HCT116 (cell line): Measurements from ENCODE around the gene DIS3L2.

Source experiments
- CEBPB ChIP-seq: IDR thresholded peaks from 2 replicates; pipeline ENCODE4 v1.6.1; 2012; ENCODE audit warnings: low read depth
- CTCF ChIP-seq, 3 experiments: fragments of 200-600 bp in 1 of 3; sonication (generic) in 1 of 3; IDR thresholded peaks in 2 of 3; conservative IDR thresholded peaks in 1 of 3; 2 replicates each; pipeline ENCODE4 v1.5.1; 2012 to 2017; ENCODE audit warnings: low read depth in 2 of 3, low read length in 2 of 3, antibody characterized with exemption in 1 of 3, borderline replicate concordance in 1 of 3, control low read depth in 1 of 3, mild to moderate bottlenecking in 1 of 3, mixed read lengths in 1 of 3, mixed run types in 1 of 3, moderate library complexity in 1 of 3; ENCODE audit not compliant: insufficient read depth in 1 of 3
- EZH2 ChIP-seq: fragments of 200-600 bp; sonication (generic); IDR thresholded peaks from 2 replicates; pipeline ENCODE4 v1.6.1; 2017; ENCODE audit warnings: antibody characterized with exemption, mixed run types
- POLR2A ChIP-seq: IDR thresholded peaks from 2 replicates; pipeline ENCODE4 v1.7.0; 2011; ENCODE audit warnings: borderline replicate concordance; ENCODE audit not compliant: insufficient read depth, insufficient read length; ENCODE audit errors: extremely low read depth
- SP1 ChIP-seq: IDR thresholded peaks from 2 replicates; pipeline ENCODE4 v1.6.1; 2012; ENCODE audit warnings: low read depth
- ZBTB33 ChIP-seq: IDR thresholded peaks from 2 replicates; pipeline ENCODE4 v1.6.1; 2011; ENCODE audit warnings: mild to moderate bottlenecking, low read length, moderate library complexity; ENCODE audit not compliant: insufficient replicate concordance; ENCODE audit errors: extremely low read depth
- ZNF274 ChIP-seq: fragments of 200-500 bp; sonication (Bioruptor generic); IDR thresholded peaks from 2 replicates; pipeline ENCODE4 v1.6.1; 2014; ENCODE audit warnings: mild to moderate bottlenecking, low read depth, low read length, inconsistent platforms

- TF ChIP-seq ZBTB33 (no peak), CEBPB (no peak), POLR2A (no peak), CTCF (IDR thresholded peaks at IDR 0.05 in 2 of 3, conservative IDR thresholded peaks at IDR 0.05 in 1 of 3; ENCODE audit: borderline replicate concordance in 1 of 3, insufficient read depth in 1 of 3, low read depth in 2 of 3, low read length in 2 of 3) (no peak), EZH2 (no peak), ZNF274 (no peak), SP1 (no peak)
Measured at GRCh38 chr2:232353660-232354059, 392.1 kb downstream of the DIS3L2 start.
